GM13976 (cell line): Measurements from ENCODE around the gene TGFB1I1.

Experiments
- DNase-seq: peaks from one replicate; pipeline ENCODE4 v3.0.0; 2012; ENCODE audit warnings: low spot score
- CTCF ChIP-seq: IDR thresholded peaks from 2 replicates; pipeline ENCODE4 v1.5.1; 2012; ENCODE audit warnings: borderline replicate concordance, mild to moderate bottlenecking; ENCODE audit not compliant: insufficient read depth; ENCODE audit errors: extremely low read depth, missing control alignments, control extremely low read depth
- in situ Hi-C: fragments of 300-500 bp; cut with MboI; formaldehyde crosslinking; loops from one replicate; pipeline ENCODE4 v1.12.0; 2022; ENCODE audit warnings: low sequenced_read_pairs, mixed read lengths, inconsistent platforms; ENCODE audit not compliant: unreplicated experiment

The TGFB1I1 gene

GRCh38 chr16:31472709-31473203 is 804 bp downstream of the TGFB1I1 start:
- in situ Hi-C loops = no loop called here
- no peak for TF ChIP-seq CTCF
- peak; percentile 72 for DNase-seq

- in situ Hi-C loops = no loop called here
- no peak for DNase-seq
These were observed 1.5 kb downstream of the TGFB1I1 start for GRCh38 chr16:31473264-31473984.

GRCh38 chr16:31474173-31474714 is 2.3 kb downstream of the TGFB1I1 start:
- no peak for TF ChIP-seq CTCF
- in situ Hi-C loops = no loop called here
- no peak for DNase-seq

More at GRCh38 chr16:31473264-31473984, 1.5 kb downstream of the TGFB1I1 start:
- TF ChIP-seq CTCF = no peak

GRCh38 chr16:31474773-31475738 is 3.1 kb downstream of the TGFB1I1 start:
- in situ Hi-C loops = no loop called here
- DNase-seq = no peak
- no peak for TF ChIP-seq CTCF

- in situ Hi-C loops = no loop called here
- DNase-seq = no peak
- TF ChIP-seq CTCF = no peak
These were observed 4.0 kb downstream of the TGFB1I1 start for GRCh38 chr16:31475946-31476302.
